IMR-90 (cell line): ENCODE results near the gene ATP1A3. TPM values are rescaled to one million over a fixed set of nuclear protein-coding genes. Genes with fewer than 3 reads are reported as not detected.

Experiments
- ATAC-seq: fragments of 200-7000 bp; cut with Tn5 transposase; 2 replicates; pipeline ENCODE4 v1.9.1; 2020; ENCODE audit warnings: low read depth, mild to moderate bottlenecking, moderate library complexity
- BruUV-seq: library from RNA; stranded (reverse); fragments of 400-500 nt; replicated peaks from 2 replicates; lab custom pipeline; 2021; lab: Mats Ljungman, UMichigan
- CTCF ChIA-PET: fragments of 300-600 bp; formaldehyde crosslinking; extraction: SDS; loops from one replicate; lab custom pipeline; 2021; ENCODE audit warnings: antibody characterized with exemption; lab: Yijun Ruan, JAX
- POLR2A ChIA-PET: fragments of 300-600 bp; sonication (Branson Sonifier 250); formaldehyde crosslinking; loops from one replicate; lab custom pipeline; 2022; ENCODE audit warnings: antibody characterized with exemption; ENCODE audit not compliant: unreplicated experiment; lab: Charles Lee
- DNase-seq: peaks from one replicate; pipeline ENCODE4 v3.0.0; 2013
- H2AFZ ChIP-seq: replicated peaks from 2 replicates; pipeline ENCODE3; 2013; ENCODE audit warnings: low read length, mild to moderate bottlenecking; ENCODE audit not compliant: poor library complexity
- H2AK5ac ChIP-seq: 2 replicates; pipeline ENCODE4 v1.6.1; 2013; ENCODE audit warnings: low read depth, low read length, inconsistent platforms
- H2AK9ac ChIP-seq: replicated peaks from 2 replicates; pipeline ENCODE3; 2013; ENCODE audit warnings: mild to moderate bottlenecking, low read depth, low read length, moderate library complexity; ENCODE audit not compliant: poor library complexity
- H2BK120ac ChIP-seq: 2 replicates; pipeline ENCODE4 v1.6.1; 2013; ENCODE audit warnings: low read depth, low read length, inconsistent platforms
- H2BK15ac ChIP-seq: 3 replicates; pipeline ENCODE4 v1.6.1; 2013; ENCODE audit warnings: low read depth, low read length, inconsistent platforms
- H2BK20ac ChIP-seq: 2 replicates; pipeline ENCODE4 v1.6.1; 2013; ENCODE audit warnings: low read depth, mild to moderate bottlenecking, inconsistent platforms, low read length, moderate library complexity
- H2BK5ac ChIP-seq: 2 replicates; pipeline ENCODE4 v1.6.1; 2013; ENCODE audit warnings: mild to moderate bottlenecking, low read depth, low read length, inconsistent platforms; ENCODE audit not compliant: poor library complexity, severe bottlenecking
- H3K14ac ChIP-seq: replicated peaks from 2 replicates; pipeline ENCODE4 v1.6.1; 2013; ENCODE audit warnings: low read depth, low read length, inconsistent platforms
- H3K18ac ChIP-seq: 2 replicates; pipeline ENCODE4 v1.6.1; 2013; ENCODE audit warnings: low read depth, low read length, control low read depth
- H3K23ac ChIP-seq: 2 replicates; pipeline ENCODE4 v1.6.1; 2013; ENCODE audit warnings: low read depth, low read length, inconsistent platforms
- H3K27ac ChIP-seq: 2 replicates; pipeline ENCODE4 v1.5.1; 2013; ENCODE audit warnings: mild to moderate bottlenecking, control low read depth, low read length; ENCODE audit not compliant: insufficient read depth
- H3K27me3 ChIP-seq: 2 replicates; pipeline ENCODE4 v1.6.1; 2013; ENCODE audit warnings: low read length; ENCODE audit not compliant: control insufficient read depth, insufficient read depth
- H3K36me3 ChIP-seq: 2 replicates; pipeline ENCODE4 v1.6.1; 2013; ENCODE audit warnings: low read length, mixed read lengths; ENCODE audit not compliant: control insufficient read depth, insufficient read depth
- H3K4ac ChIP-seq: 2 replicates; pipeline ENCODE4 v1.6.1; 2013; ENCODE audit warnings: low read depth, low read length, inconsistent platforms
- H3K4me1 ChIP-seq: 2 replicates; pipeline ENCODE4 v1.6.1; 2013; ENCODE audit warnings: low read length, mixed read lengths; ENCODE audit not compliant: control insufficient read depth, insufficient read depth
- H3K4me2 ChIP-seq: 2 replicates; pipeline ENCODE4 v1.6.1; 2013; ENCODE audit warnings: low read depth, mild to moderate bottlenecking, control low read depth, low read length, moderate library complexity
- H3K4me3 ChIP-seq: 2 replicates; pipeline ENCODE4 v1.5.1; 2013; ENCODE audit warnings: low read depth, mild to moderate bottlenecking, control low read depth, low read length, moderate library complexity; ENCODE audit not compliant: insufficient read depth
- H3K56ac ChIP-seq: 2 replicates; pipeline ENCODE4 v1.6.1; 2013; ENCODE audit warnings: low read length, inconsistent platforms; ENCODE audit not compliant: insufficient read depth; ENCODE audit errors: extremely low read depth
- H3K79me1 ChIP-seq, 2 experiments: 2 replicates each; pipeline ENCODE4 v1.6.1; 2013; ENCODE audit warnings: low read length in 2 of 2, inconsistent platforms in 1 of 2, low read depth in 1 of 2
- H3K9ac ChIP-seq: 2 replicates; pipeline ENCODE4 v1.6.1; 2013; ENCODE audit warnings: low read depth, low read length, control low read depth
- H3K9me1 ChIP-seq: 2 replicates; pipeline ENCODE4 v1.6.1; 2013; ENCODE audit warnings: low read length, inconsistent platforms; ENCODE audit not compliant: insufficient read depth
- H3K9me3 ChIP-seq: 2 replicates; pipeline ENCODE4 v1.6.1; 2013; ENCODE audit warnings: low read length; ENCODE audit not compliant: control insufficient read depth, insufficient read depth
- H4K20me1 ChIP-seq: 2 replicates; pipeline ENCODE4 v1.6.1; 2013; ENCODE audit warnings: low read length, inconsistent platforms; ENCODE audit not compliant: insufficient read depth
- H4K5ac ChIP-seq: 2 replicates; pipeline ENCODE4 v1.6.1; 2013; ENCODE audit warnings: mild to moderate bottlenecking, low read depth, low read length, control low read depth
- H4K8ac ChIP-seq, 2 experiments: 2 replicates each; pipeline ENCODE4 v1.6.1; 2013; ENCODE audit warnings: low read depth in 2 of 2, low read length in 2 of 2, control low read depth in 1 of 2, inconsistent platforms in 1 of 2
- H4K91ac ChIP-seq: 2 replicates; pipeline ENCODE4 v1.6.1; 2013; ENCODE audit warnings: low read depth, low read length, inconsistent platforms; ENCODE audit not compliant: insufficient read depth
- BHLHE40 ChIP-seq: fragments of 150-350 bp; IDR thresholded peaks from 2 replicates; pipeline ENCODE4 v1.6.1; 2016; ENCODE audit warnings: mild to moderate bottlenecking, low read depth, low read length
- CEBPB ChIP-seq: IDR thresholded peaks from 2 replicates; pipeline ENCODE4 v1.6.1; 2012; ENCODE audit warnings: low read depth, low read length, improper control_type of control experiment
- CHD1 ChIP-seq: IDR thresholded peaks from 2 replicates; pipeline ENCODE4 v1.6.1; 2012; ENCODE audit warnings: low read depth, low read length, improper control_type of control experiment
- MAFK ChIP-seq: IDR thresholded peaks from 2 replicates; pipeline ENCODE4 v1.6.1; 2012; ENCODE audit warnings: low read depth, low read length, improper control_type of control experiment
- MXI1 ChIP-seq: IDR thresholded peaks from 2 replicates; pipeline ENCODE4 v1.6.1; 2012; ENCODE audit warnings: low read depth, mild to moderate bottlenecking, low read length, moderate library complexity, borderline replicate concordance
- NFE2L2 ChIP-seq: fragments of 150-350 bp; IDR thresholded peaks from 2 replicates; pipeline ENCODE4 v1.6.1; 2016; ENCODE audit warnings: low read depth, mild to moderate bottlenecking, low read length
- POLR2A ChIP-seq: IDR thresholded peaks from 2 replicates; pipeline ENCODE4 v1.6.1; 2012; ENCODE audit warnings: mild to moderate bottlenecking, low read depth, low read length
- WGBS, 2 experiments: methylation state at CpG; one replicate each; pipeline versions ENCODE4 v1.1.5 to v1.1.7; 2013; ENCODE audit warnings: missing lambda C conversion rate in 2 of 2; ENCODE audit not compliant: insufficient read length in 1 of 2; ENCODE audit errors: extremely low coverage in 2 of 2; 5-methylcytosine and 5-hydroxymethylcytosine counted together
- dilution Hi-C: fragments of 300-500 bp; cut with HindIII; formaldehyde crosslinking; loops from one replicate; pipeline ENCODE4 v1.14.3; 2018; ENCODE audit warnings: low sequenced_read_pairs; ENCODE audit not compliant: unreplicated experiment
- in situ Hi-C: fragments of 300-500 bp; cut with MboI; formaldehyde crosslinking; loops from 3 replicates; pipeline ENCODE4 v1.14.3; 2019; ENCODE audit warnings: low sequenced_read_pairs, inconsistent platforms, mixed read lengths
- intact Hi-C: fragments of 100-400 bp; cut with micrococcal nuclease; formaldehyde crosslinking; loops from 2 replicates; pipeline ENCODE4 v1.10.0; 2022
- polyA plus RNA-seq, 3 experiments: library from polyadenylated mRNA; depleted of rRNA; stranded (reverse); fragments of >200 nt; gene quantifications; 2 replicates each; pipeline ENCODE4 v1.2.3, GENCODE V29; 2012; ENCODE audit warnings: low replicate concordance in 1 of 3
- total RNA-seq: library from RNA; depleted of rRNA; stranded (reverse); fragments of >200 nt; gene quantifications from 2 replicates; pipeline ENCODE4 v1.2.3, GENCODE V29; 2012
- TF ChIP-seq, protein P1 (sequence below): fragments of 150-350 bp; IDR thresholded peaks from 2 replicates; pipeline ENCODE4 v1.6.1; 2016; ENCODE audit warnings: low read depth, mild to moderate bottlenecking, low read length, moderate library complexity, borderline replicate concordance

ATP1A3 gene
- total and polyA plus RNA-seq, 2 of the 4 experiments (the other 2 are of a cell fraction), result under 0.01 to 0.12 TPM

DNA sequence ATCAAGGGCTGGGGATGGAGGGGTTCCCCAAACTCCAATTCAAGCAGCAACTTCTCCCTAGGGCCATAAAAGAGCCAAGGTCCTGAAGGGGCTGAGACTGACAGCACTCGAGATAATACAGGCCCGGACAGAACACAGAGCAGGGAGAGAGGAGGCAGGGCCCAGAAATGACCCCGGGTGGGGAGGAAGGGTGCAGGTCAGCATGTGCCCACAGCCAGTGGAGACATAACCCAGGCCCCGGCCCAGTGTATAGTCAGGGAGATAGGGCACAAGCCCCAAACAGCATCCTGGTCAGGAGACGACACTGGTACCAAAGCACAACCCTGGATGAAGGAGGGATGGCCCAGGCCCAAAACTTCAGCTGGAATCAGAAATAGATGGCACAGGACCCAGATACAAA, 28.6 kb upstream of the ATP1A3 start:
- no peak for DNase-seq
- ATAC-seq, result no peak
- no peak overlapping the region for H2BK5ac ChIP-seq
- H4K20me1 ChIP-seq, result no peaks in the 10 kb centered on the region
- H2BK20ac ChIP-seq, result no peak overlapping the region
- H3K14ac ChIP-seq, result no peak overlapping the region
- no peak overlapping the region for H4K91ac ChIP-seq
- no peak overlapping the region for H2AK9ac ChIP-seq
- dilution Hi-C loops (no loop called here), in situ Hi-C loops (no loop called here), intact Hi-C loops (no loop called here)
- WGBS, 2 experiments, result 69% methylated on average over 5 of the region's 5 CpGs; no CpG with 5 or more reads in 1 of the 2 experiments
- H3K4me3 ChIP-seq, result no peak overlapping the region
- H3K27me3 ChIP-seq, result peaks cover 8% of the 10 kb centered on the region; the same call in 1 of the 2 replicates
- H3K23ac ChIP-seq, result no peak overlapping the region
- H3K9ac ChIP-seq, result no peak overlapping the region
- no peak overlapping the region for H4K8ac ChIP-seq
- H3K4me1 ChIP-seq, result peaks cover 16% of the 10 kb centered on the region
- BruUV-seq, result no TSS peak
- H2BK120ac ChIP-seq, result no peak overlapping the region
- no peaks in the 10 kb centered on the region for H3K9me1 ChIP-seq
- H3K9me3 ChIP-seq, result no peaks in the 10 kb centered on the region
- TF ChIP-seq NFE2L2, result no peak
- TF ChIP-seq MAFK, result no peak
- no peak for TF ChIP-seq CEBPB
- no peak for TF ChIP-seq BHLHE40
- no peak for TF ChIP-seq CHD1
- TF ChIP-seq MXI1, result no peak
- no peak for TF ChIP-seq POLR2A
- TF ChIP-seq, protein P1, sequence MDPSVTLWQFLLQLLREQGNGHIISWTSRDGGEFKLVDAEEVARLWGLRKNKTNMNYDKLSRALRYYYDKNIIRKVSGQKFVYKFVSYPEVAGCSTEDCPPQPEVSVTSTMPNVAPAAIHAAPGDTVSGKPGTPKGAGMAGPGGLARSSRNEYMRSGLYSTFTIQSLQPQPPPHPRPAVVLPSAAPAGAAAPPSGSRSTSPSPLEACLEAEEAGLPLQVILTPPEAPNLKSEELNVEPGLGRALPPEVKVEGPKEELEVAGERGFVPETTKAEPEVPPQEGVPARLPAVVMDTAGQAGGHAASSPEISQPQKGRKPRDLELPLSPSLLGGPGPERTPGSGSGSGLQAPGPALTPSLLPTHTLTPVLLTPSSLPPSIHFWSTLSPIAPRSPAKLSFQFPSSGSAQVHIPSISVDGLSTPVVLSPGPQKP, result no peak
- H3K4me2 ChIP-seq, result no peak overlapping the region
- no peak overlapping the region for H2AK5ac ChIP-seq
- H2BK15ac ChIP-seq, result no peak overlapping the region; the same call in 2 of the 3 replicates
- no peak overlapping the region for H3K27ac ChIP-seq
- no peaks in the 10 kb centered on the region for H3K79me1 ChIP-seq
- no peaks in the 10 kb centered on the region for H3K36me3 ChIP-seq
- H3K18ac ChIP-seq, result no peak overlapping the region
- H2AFZ ChIP-seq, result no peak overlapping the region
- no peak overlapping the region for H4K5ac ChIP-seq
- POLR2A ChIA-PET, result no interaction called here
- no peak overlapping the region for H3K4ac ChIP-seq
- H3K56ac ChIP-seq, result no peak overlapping the region
- CTCF ChIA-PET, result interaction anchor here (0.8 kb wide), 1 partner anchor 12 kb away, joined by 3 read pairs; no protein-coding TSS in a partner anchor
